Neural cell (in vitro differentiated cells): ENCODE data around the gene IRS2.

Source experiments
- CTCF ChIP-seq: fragments of 450-650 bp; IDR thresholded peaks from 2 replicates; pipeline ENCODE4 v1.5.1; 2014; ENCODE audit warnings: antibody characterized with exemption, mild to moderate bottlenecking, moderate library complexity; ENCODE audit not compliant: poor library complexity, severe bottlenecking
- SMC3 ChIP-seq: fragments of 450-650 bp; conservative IDR thresholded peaks from 2 replicates; pipeline ENCODE4 v1.6.1; 2014; ENCODE audit warnings: antibody characterized with exemption, mild to moderate bottlenecking, moderate library complexity; ENCODE audit not compliant: poor library complexity

GRCh38 chr13:109783815-109784589 lies 2.4 kb downstream of the IRS2 start:
- TF ChIP-seq CTCF (no peak), SMC3 (no peak)
